ENCODE data around the gene FOXP1. TPM values are rescaled to one million over a fixed set of nuclear protein-coding genes. Genes with fewer than 3 reads are reported as not detected.

The FOXP1 gene
- total RNA-seq, 1 donor from 2014 or later: 27.3 TPM

GRCh38 chr3:71062952-71063772 lies 520.4 kb downstream of the FOXP1 start:
- H3F3A ChIP-seq (ENCODE audit: low read depth): peaks cover 36% of the 10 kb centered on the region
- peaks cover 36% of the 10 kb centered on the region for H3K4me1 ChIP-seq
- H3K36me3 ChIP-seq: no peaks in the 10 kb centered on the region
- peaks cover 39% of the 10 kb centered on the region for H3K79me2 ChIP-seq (ENCODE audit: low read depth)
- Mint-ChIP-seq H3K27me3 (ENCODE audit: insufficient read depth, low read depth) (no peaks in the 10 kb centered on the region), H3K27ac (no peak overlapping the region), H3K9me3 (no peaks in the 10 kb centered on the region), H3K4me1 (peaks cover 47% of the 10 kb centered on the region), H3K36me3 (no peaks in the 10 kb centered on the region), H3K4me3 (no peak overlapping the region)
- TF ChIP-seq CTCF (IDR thresholded peaks at IDR 0.05) (no peak), EZH2phosphoT487 (IDR thresholded peaks at IDR 0.05) (no peak), EZH2 (IDR thresholded peaks at IDR 0.05) (no peak)
- no peak overlapping the region for H2AFZ ChIP-seq (replicated peaks)
- peak overlapping the region; percentile 95 for H3K4me2 ChIP-seq
- H3K9me3 ChIP-seq (ENCODE audit: low read depth): no peaks in the 10 kb centered on the region
- H3K9ac ChIP-seq: no peak overlapping the region
- H4K20me1 ChIP-seq (ENCODE audit: low read depth): peaks cover 51% of the 10 kb centered on the region
- no peak for DNase-seq (ENCODE audit: low spot score)
- peak overlapping the region; percentile 57 for H3K4me3 ChIP-seq
- peaks cover 4% of the 10 kb centered on the region for H3K27me3 ChIP-seq
- no peak overlapping the region for H3K27ac ChIP-seq

GRCh38 chr3:71062037-71062932 lies 521.2 kb downstream of the FOXP1 start:
- H3K4me2 ChIP-seq: no peak overlapping the region
- Mint-ChIP-seq H3K4me3 (no peak overlapping the region), H3K27ac (no peak overlapping the region), H3K9me3 (no peaks in the 10 kb centered on the region), H3K36me3 (no peaks in the 10 kb centered on the region), H3K4me1 (peaks cover 49% of the 10 kb centered on the region), H3K27me3 (ENCODE audit: insufficient read depth, low read depth) (no peaks in the 10 kb centered on the region)
- H2AFZ ChIP-seq (replicated peaks): no peak overlapping the region
- DNase-seq (ENCODE audit: low spot score): no peak
- peaks cover 4% of the 10 kb centered on the region for H3K27me3 ChIP-seq
- H3K27ac ChIP-seq: no peak overlapping the region
- peaks cover 36% of the 10 kb centered on the region for H3F3A ChIP-seq (ENCODE audit: low read depth)
- no peaks in the 10 kb centered on the region for H3K9me3 ChIP-seq (ENCODE audit: low read depth)
- TF ChIP-seq EZH2phosphoT487 (IDR thresholded peaks at IDR 0.05) (no peak), EZH2 (IDR thresholded peaks at IDR 0.05) (no peak), CTCF (IDR thresholded peaks at IDR 0.05) (no peak)
- H3K4me1 ChIP-seq: peaks cover 33% of the 10 kb centered on the region
- H4K20me1 ChIP-seq (ENCODE audit: low read depth): peaks cover 51% of the 10 kb centered on the region
- H3K79me2 ChIP-seq (ENCODE audit: low read depth): peaks cover 47% of the 10 kb centered on the region
- H3K36me3 ChIP-seq: no peaks in the 10 kb centered on the region
- no peak overlapping the region for H3K9ac ChIP-seq
- no peak overlapping the region for H3K4me3 ChIP-seq

- Histone ChIP-seq H3F3A (ENCODE audit: low read depth) (peaks cover 30% of the 10 kb centered on the region), H4K20me1 (ENCODE audit: low read depth) (peaks cover 44% of the 10 kb centered on the region), H3K9me3 (ENCODE audit: low read depth) (no peaks in the 10 kb centered on the region), H3K27me3 (peaks cover 4% of the 10 kb centered on the region), H3K4me2 (no peak overlapping the region), H3K79me2 (ENCODE audit: low read depth) (peaks cover 49% of the 10 kb centered on the region), H3K9ac (no peak overlapping the region), H3K27ac (no peak overlapping the region), H3K36me3 (no peaks in the 10 kb centered on the region), H3K4me3 (no peak overlapping the region), H2AFZ (replicated peaks) (no peak overlapping the region), H3K4me1 (peaks cover 31% of the 10 kb centered on the region)
- Mint-ChIP-seq H3K36me3 (no peaks in the 10 kb centered on the region), H3K4me1 (peaks cover 46% of the 10 kb centered on the region), H3K9me3 (no peaks in the 10 kb centered on the region), H3K27ac (no peak overlapping the region), H3K4me3 (no peak overlapping the region), H3K27me3 (ENCODE audit: insufficient read depth, low read depth) (no peaks in the 10 kb centered on the region)
- TF ChIP-seq CTCF (IDR thresholded peaks at IDR 0.05) (no peak), EZH2phosphoT487 (IDR thresholded peaks at IDR 0.05) (no peak), EZH2 (IDR thresholded peaks at IDR 0.05) (no peak)
- DNase-seq (ENCODE audit: low spot score): no peak
Measured at GRCh38 chr3:71061581-71061980, 521.9 kb downstream of the FOXP1 start.

Measured in neural progenitor cell (in vitro differentiated cells).